Panc1 (cell line): ENCODE measurements around the gene YIF1A. TPM values are rescaled to one million over a fixed set of nuclear protein-coding genes. Genes with fewer than 3 reads are reported as not detected.

Source experiments
- ATAC-seq: fragments of 200-7000 bp; cut with Tn5 transposase; 2 replicates; pipeline ENCODE4 v1.9.1; 2020; ENCODE audit warnings: mild to moderate bottlenecking, moderate library complexity
- BruUV-seq: library from RNA; stranded (reverse); fragments of 400-500 nt; replicated peaks from 2 replicates; lab custom pipeline; 2021; lab: Mats Ljungman, UMichigan
- CTCF ChIA-PET: fragments of 300-600 bp; sonication (Branson Sonifier 250); formaldehyde crosslinking; loops from one replicate; lab custom pipeline; 2022; ENCODE audit warnings: antibody characterized with exemption; lab: Charles Lee
- POLR2A ChIA-PET: fragments of 300-600 bp; sonication (Branson Sonifier 250); formaldehyde crosslinking; loops from one replicate; lab custom pipeline; 2022; ENCODE audit warnings: antibody characterized with exemption; lab: Charles Lee
- DNase-seq: peaks from one replicate; pipeline ENCODE4 v3.0.0-alpha.2; 2010; ENCODE audit warnings: low read depth, low spot score
- H3K27ac ChIP-seq: 2 replicates; pipeline ENCODE4 v1.5.1; 2011; ENCODE audit warnings: mild to moderate bottlenecking, low read length, inconsistent platforms
- H3K27me3 ChIP-seq: fragments of 200-500 bp; sonication (Bioruptor generic); 2 replicates; pipeline ENCODE4 v1.6.0; 2014; ENCODE audit warnings: low read length, inconsistent platforms; ENCODE audit not compliant: control insufficient read depth, insufficient read depth
- H3K36me3 ChIP-seq: fragments of 200-500 bp; sonication (Bioruptor generic); 2 replicates; pipeline ENCODE4 v1.5.1; 2014; ENCODE audit warnings: inconsistent platforms, mild to moderate bottlenecking, low read length, moderate library complexity; ENCODE audit not compliant: control insufficient read depth, insufficient read depth
- H3K4me1 ChIP-seq: 2 replicates; pipeline ENCODE4 v1.5.1; 2011; ENCODE audit warnings: inconsistent platforms, mild to moderate bottlenecking, low read length, moderate library complexity; ENCODE audit not compliant: control insufficient read depth, insufficient read depth
- H3K4me3 ChIP-seq, 2 experiments: 2 replicates each; pipeline ENCODE4 v1.5.1; 2011 to 2012; ENCODE audit warnings: low read depth in 2 of 2, low read length in 2 of 2, mild to moderate bottlenecking in 2 of 2, inconsistent platforms in 1 of 2, moderate library complexity in 1 of 2
- H3K9me3 ChIP-seq: fragments of 200-500 bp; sonication (Bioruptor generic); 2 replicates; pipeline ENCODE4 v1.5.1; 2014; ENCODE audit warnings: low read depth, mild to moderate bottlenecking, inconsistent platforms, low read length, moderate library complexity; ENCODE audit not compliant: control insufficient read depth, insufficient read depth
- CTCF ChIP-seq: fragments of 450-650 bp; IDR thresholded peaks from 2 replicates; pipeline ENCODE4 v1.5.1; 2017; ENCODE audit warnings: mild to moderate bottlenecking
- POLR2AphosphoS5 ChIP-seq: IDR thresholded peaks from 2 replicates; pipeline ENCODE4 v1.6.1; 2012; ENCODE audit warnings: mild to moderate bottlenecking, low read depth, low read length, moderate library complexity
- REST ChIP-seq, 2 experiments: IDR thresholded peaks; 2 replicates each; pipeline ENCODE4 v1.6.1; 2011 to 2012; ENCODE audit warnings: low read depth in 2 of 2, control low read depth in 1 of 2, low read length in 1 of 2, mild to moderate bottlenecking in 1 of 2, moderate library complexity in 1 of 2; ENCODE audit not compliant: insufficient read depth in 1 of 2
- SIN3A ChIP-seq: IDR thresholded peaks from 2 replicates; pipeline ENCODE4 v1.6.1; 2012; ENCODE audit warnings: low read depth, mild to moderate bottlenecking, low read length, moderate library complexity, borderline replicate concordance; ENCODE audit not compliant: insufficient read depth
- TCF7L2 ChIP-seq: IDR thresholded peaks from 2 replicates; pipeline ENCODE4 v1.6.1; 2011; ENCODE audit warnings: mild to moderate bottlenecking, low read depth, low read length, inconsistent platforms
- in situ Hi-C: cut with HindIII; loops from 2 replicates; pipeline ENCODE4 v1.10.0; 2016; ENCODE audit warnings: low sequenced_read_pairs, low pct_unique_long_range_greater_than_20kb
- intact Hi-C: fragments of 100-400 bp; cut with micrococcal nuclease; formaldehyde crosslinking; loops from one replicate; pipeline ENCODE4 v1.10.0; 2022; ENCODE audit not compliant: unreplicated experiment
- total RNA-seq: library from RNA; stranded (reverse); gene quantifications from one replicate; pipeline ENCODE4 v1.2.1, GENCODE V29; 2021; ENCODE audit not compliant: unreplicated experiment

The YIF1A gene
- total RNA-seq, 1 experiment from 2014 or later = 196 TPM

- H3K36me3 ChIP-seq = no peaks in the 10 kb centered on the region
- intact Hi-C loops = loop anchor here (2.0 kb wide), 1 partner anchor 16 kb away; no protein-coding TSS in a partner anchor
- TF ChIP-seq REST (IDR thresholded peaks at IDR 0.05; ENCODE audit: insufficient read depth in 1 of 2, low read depth in 2 of 2, low read length in 1 of 2) (no peak), TCF7L2 (no peak), POLR2AphosphoS5 (no peak), SIN3A (no peak), CTCF (no peak)
- H3K27me3 ChIP-seq = no peaks in the 10 kb centered on the region
- in situ Hi-C loops = no loop called here
- no peak overlapping the region for H3K27ac ChIP-seq
- ChIA-PET CTCF (interaction anchor here (0.7 to 1.2 kb wide), 3 partner anchors 17 to 31 kb away, joined by 5 to 15 read pairs (median 5); no protein-coding TSS in a partner anchor), POLR2A (no interaction called here)
- ATAC-seq (no peak), DNase-seq (no peak)
- H3K4me1 ChIP-seq = peaks cover 18% of the 10 kb centered on the region
- no TSS peak for BruUV-seq
- H3K4me3 ChIP-seq = no peak overlapping the region
- H3K9me3 ChIP-seq = no peaks in the 10 kb centered on the region
Measured at GRCh38 chr11:66329165-66329673, 40.3 kb upstream of the YIF1A start.

- ATAC-seq = peak; percentile 89
- in situ Hi-C loops = no loop called here
- peak overlapping the region in 1 of 2 experiments; percentile 6; a peak in 2 of 4 replicates for H3K4me3 ChIP-seq
- BruUV-seq = no TSS peak
- H3K27ac ChIP-seq = peak overlapping the region; percentile 9; the same call in 1 of the 2 replicates
- ChIA-PET POLR2A (no interaction called here), CTCF (interaction anchor here (1.1 to 1.2 kb wide), 2 partner anchors 16 to 19 kb away, joined by 5 to 15 read pairs; no protein-coding TSS in a partner anchor)
- H3K9me3 ChIP-seq = no peaks in the 10 kb centered on the region
- intact Hi-C loops = loop anchor here (2.0 kb wide), 1 partner anchor 16 kb away; no protein-coding TSS in a partner anchor
- peak; percentile 72 for DNase-seq
- TF ChIP-seq SIN3A (peak; percentile 25; the same call in 1 of the 2 replicates), REST (IDR thresholded peaks at IDR 0.05; ENCODE audit: insufficient read depth in 1 of 2, low read depth in 2 of 2, low read length in 1 of 2) (no peak), POLR2AphosphoS5 (0 out of 2 replicates have a peak, but pooled peaks have one; percentile 53), TCF7L2 (peak; percentile 59; the same call in 1 of the 2 replicates), CTCF (peak; percentile 99)
- H3K4me1 ChIP-seq = peaks cover 18% of the 10 kb centered on the region
- H3K36me3 ChIP-seq = no peaks in the 10 kb centered on the region
- H3K27me3 ChIP-seq = no peaks in the 10 kb centered on the region
Measured at GRCh38 chr11:66328302-66329144, 39.6 kb upstream of the YIF1A start.
